Naive thymus-derived CD4-positive, alpha-beta T cell (primary cell): ENCODE data around the gene GATAD2B. TPM values are rescaled to one million over a fixed set of nuclear protein-coding genes. Genes with fewer than 3 reads are reported as not detected.
"Not testable (repeated sequence)": the region's sequence is repeated elsewhere in the genome, so short reads cannot be mapped to it uniquely, and the experiment has no call there.

Experiments
- ATAC-seq: fragments of 150-1000 bp; cut with Tn5 transposase; 2 replicates; pipeline ENCODE4 v1.10.0; 2021; ENCODE audit warnings: mild to moderate bottlenecking, moderate library complexity
- CTCF ChIA-PET: fragments of 350-600 bp; sonication (Branson Sonifier 250); formaldehyde crosslinking; loops from one replicate; lab custom pipeline; 2021; ENCODE audit warnings: antibody characterized with exemption; lab: Charles Lee
- POLR2A ChIA-PET: fragments of 350-600 bp; sonication (Branson Sonifier 250); formaldehyde crosslinking; loops from one replicate; lab custom pipeline; 2021; ENCODE audit warnings: antibody characterized with exemption, inconsistent platforms; lab: Charles Lee
- DNase-seq, 9 donors: peaks; one replicate each; pipeline versions ENCODE4 v3.0.0 to v3.0.0-alpha.2; 2020 to 2022; ENCODE audit warnings: mixed read lengths in 1 of 9
- H3K27ac ChIP-seq: one replicate; pipeline ENCODE4 v1.7.0; 2013; ENCODE audit warnings: mild to moderate bottlenecking, low read depth, low read length, moderate library complexity
- H3K27me3 ChIP-seq, 2 donors: one replicate each; pipeline ENCODE4 v1.7.0; 2013; ENCODE audit warnings: low read length in 2 of 2, mild to moderate bottlenecking in 2 of 2, moderate library complexity in 2 of 2; ENCODE audit not compliant: control insufficient read depth in 2 of 2, insufficient read depth in 2 of 2
- H3K36me3 ChIP-seq, 3 experiments: 1 replicate in 2 of 3; 2 replicates in 1 of 3; pipeline ENCODE4 v1.7.0; 2013; ENCODE audit warnings: low read length in 3 of 3, mild to moderate bottlenecking in 3 of 3, moderate library complexity in 1 of 3; ENCODE audit not compliant: insufficient read depth in 3 of 3, control insufficient read depth in 2 of 3
- H3K4me1 ChIP-seq, 2 donors: one replicate each; pipeline ENCODE4 v1.7.0; 2013; ENCODE audit warnings: low read length in 2 of 2, mild to moderate bottlenecking in 2 of 2, moderate library complexity in 1 of 2; ENCODE audit not compliant: control insufficient read depth in 2 of 2, insufficient read depth in 2 of 2
- H3K4me3 ChIP-seq: 2 replicates; pipeline ENCODE4 v1.7.0; 2013; ENCODE audit warnings: mild to moderate bottlenecking, low read length
- H3K9me3 ChIP-seq, 3 experiments: 1 replicate in 2 of 3; 2 replicates in 1 of 3; pipeline ENCODE4 v1.7.0; 2013; ENCODE audit warnings: low read length in 3 of 3; ENCODE audit not compliant: control insufficient read depth in 2 of 3
- H3K27ac Mint-ChIP-seq, 9 donors: one replicate each; pipeline ENCODE4 v1.8.0; 2020 to 2022; ENCODE audit warnings: mixed read lengths in 9 of 9, mild to moderate bottlenecking in 8 of 9, moderate library complexity in 5 of 9, inconsistent platforms in 2 of 9
- H3K27me3 Mint-ChIP-seq, 5 donors: one replicate each; pipeline ENCODE4 v1.8.0; 2021 to 2022; ENCODE audit warnings: mixed read lengths in 5 of 5, mild to moderate bottlenecking in 1 of 5
- H3K36me3 Mint-ChIP-seq, 5 donors: one replicate each; pipeline ENCODE4 v1.8.0; 2020 to 2022; ENCODE audit warnings: mixed read lengths in 5 of 5, mild to moderate bottlenecking in 3 of 5, inconsistent platforms in 1 of 5
- H3K4me1 Mint-ChIP-seq, 7 donors: one replicate each; pipeline ENCODE4 v1.8.0; 2020 to 2022; ENCODE audit warnings: mixed read lengths in 7 of 7, mild to moderate bottlenecking in 3 of 7, inconsistent platforms in 1 of 7
- H3K4me3 Mint-ChIP-seq, 10 donors: one replicate each; pipeline ENCODE4 v1.8.0; 2020 to 2022; ENCODE audit warnings: mild to moderate bottlenecking in 10 of 10, mixed read lengths in 10 of 10, moderate library complexity in 6 of 10, inconsistent platforms in 2 of 10
- H3K9me3 Mint-ChIP-seq, 11 donors: one replicate each; pipeline ENCODE4 v1.8.0; 2020 to 2022; ENCODE audit warnings: mixed read lengths in 11 of 11, mild to moderate bottlenecking in 4 of 11, inconsistent platforms in 1 of 11, moderate library complexity in 1 of 11
- intact Hi-C, 2 donors: fragments of 100-400 bp; cut with micrococcal nuclease; formaldehyde crosslinking; loops; one replicate each; pipeline ENCODE4 v1.15.1; 2023
- polyA plus RNA-seq, 2 donors: library from polyadenylated mRNA; unstranded; fragments of 300-500 nt; fragmentation: Illumina TruSeq; gene quantifications; one replicate each; pipeline ENCODE4 v1.2.3, GENCODE V29; 2021
- total RNA-seq, 6 experiments: library from RNA in 5 of 6; stranded (reverse) in 5 of 6; gene quantifications; 1 replicate in 5 of 6; 2 replicates in 1 of 6; pipeline ENCODE4 v1.2.3 and lab custom pipeline; 2021 to 2026

The GATAD2B gene
- total and polyA plus RNA-seq, 7 experiments from 2014 or later, result 4.8 to 102 (median 73.7) TPM

- H3K4me3 ChIP-seq, H3K27me3 Mint-ChIP-seq, H3K9me3 Mint-ChIP-seq, H3K9me3 ChIP-seq, H3K4me1 ChIP-seq, DNase-seq, CTCF ChIA-PET, intact Hi-C loops, ATAC-seq, H3K27me3 ChIP-seq: not testable (repeated sequence)
- Histone ChIP-seq H3K27ac (peak overlapping the region; percentile 35), H3K36me3 (peaks cover 0 to 20% (median 0%) of the 10 kb centered on the region in 3 experiments)
- Mint-ChIP-seq H3K27ac (peak overlapping the region in 4 of 9 donors; percentile 43 to 69 (median 68)), H3K36me3 (peaks cover 4 to 16% (median 8%) of the 10 kb centered on the region in 5 donors), H3K4me3 (peak overlapping the region in 2 of 10 donors; percentile 27 to 43), H3K4me1 (peaks cover 21 to 52% (median 27%) of the 10 kb centered on the region in 7 donors)
- POLR2A ChIA-PET, result interaction anchor here (0.6 to 0.7 kb wide), 2 partner anchors 878 to 1999 kb away, joined by 3 read pairs; no protein-coding TSS in a partner anchor
These were observed 16.9 kb downstream of the GATAD2B start for GRCh38 chr1:153905908-153906307.

GRCh38 chr1:153903841-153904455, 18.8 kb downstream of the GATAD2B start:
- H3K4me3 Mint-ChIP-seq, result peak overlapping the region in 1 of 10 donors; percentile 51
- intact Hi-C loops, result no loop called here
- Histone ChIP-seq H3K9me3 (no peaks in the 10 kb centered on the region), H3K4me3 (no peak overlapping the region), H3K27ac (no peak overlapping the region), H3K27me3 (no peaks in the 10 kb centered on the region), H3K36me3 (peaks cover 0 to 28% (median 1%) of the 10 kb centered on the region in 3 experiments), H3K4me1 (no peaks in the 10 kb centered on the region)
- no peak for DNase-seq
- no peak for ATAC-seq
- CTCF ChIA-PET, result interaction anchor here (1.1 kb wide), 1 partner anchor 70 kb away, joined by 3 read pairs; no protein-coding TSS in a partner anchor
- H3K4me1 Mint-ChIP-seq, result peaks cover 21 to 60% (median 27%) of the 10 kb centered on the region in 7 donors
- POLR2A ChIA-PET, result interaction anchor here (1.2 kb wide), 1 partner anchor 43 kb away, joined by 3 read pairs; the partner anchor contains the start of gene DENND4B
- H3K9me3 Mint-ChIP-seq, result no peaks in the 10 kb centered on the region
- peak overlapping the region in 1 of 9 donors; percentile 63 for H3K27ac Mint-ChIP-seq
- H3K27me3 Mint-ChIP-seq, result no peaks in the 10 kb centered on the region
- H3K36me3 Mint-ChIP-seq, result peaks cover 4 to 19% (median 10%) of the 10 kb centered on the region in 5 donors

DNA sequence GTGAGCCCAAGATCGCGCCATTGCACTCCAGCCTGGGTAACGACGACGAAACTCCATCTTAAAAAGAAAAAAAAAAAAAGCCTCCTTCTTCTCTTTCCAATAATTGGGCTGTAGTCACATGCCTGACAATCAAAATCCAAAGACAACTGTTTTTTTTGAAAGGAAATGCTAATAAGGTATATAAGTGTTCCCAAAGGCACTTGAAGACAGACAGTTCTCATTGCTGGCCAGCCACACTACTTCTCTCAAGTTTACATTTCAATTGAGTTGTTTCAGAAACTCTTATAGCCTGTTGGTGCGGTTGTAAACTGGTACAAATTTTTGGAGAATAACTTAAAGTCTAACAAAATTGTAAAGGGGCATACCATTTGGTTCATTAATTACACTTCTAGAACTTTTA, 23.3 kb downstream of the GATAD2B start:
- peaks cover 0 to 16% (median 7%) of the 10 kb centered on the region in 5 donors for H3K36me3 Mint-ChIP-seq
- Histone ChIP-seq H3K36me3 (peaks cover 0 to 26% (median 5%) of the 10 kb centered on the region in 3 experiments), H3K4me3 (no peak overlapping the region), H3K9me3 (no peaks in the 10 kb centered on the region), H3K27ac (no peak overlapping the region), H3K27me3 (no peaks in the 10 kb centered on the region), H3K4me1 (no peaks in the 10 kb centered on the region)
- intact Hi-C loops, result loop anchor here in 1 of 2 donors (2.0 kb wide), 1 partner anchor 13 kb away; no protein-coding TSS in a partner anchor
- no peaks in the 10 kb centered on the region for H3K27me3 Mint-ChIP-seq
- CTCF ChIA-PET, result interaction anchor here (0.5 kb wide), 1 partner anchor 71 kb away, joined by 7 read pairs; no protein-coding TSS in a partner anchor
- ATAC-seq, result no peak
- no peak for DNase-seq
- H3K4me1 Mint-ChIP-seq, result peaks cover 5 to 51% (median 24%) of the 10 kb centered on the region in 7 donors
- POLR2A ChIA-PET, result no interaction called here
- H3K4me3 Mint-ChIP-seq, result no peak overlapping the region
- H3K27ac Mint-ChIP-seq, result peak overlapping the region in 3 of 9 donors; percentile 11 to 68 (median 21)
- no peaks in the 10 kb centered on the region for H3K9me3 Mint-ChIP-seq

- Mint-ChIP-seq H3K4me1 (peaks cover 2 to 51% (median 34%) of the 10 kb centered on the region in 7 donors), H3K36me3 (peaks cover 2 to 20% (median 7%) of the 10 kb centered on the region in 5 donors), H3K27ac (peak overlapping the region in 6 of 9 donors; percentile 25 to 82 (median 68))
- H3K9me3 Mint-ChIP-seq, CTCF ChIA-PET, H3K4me3 Mint-ChIP-seq, H3K27me3 ChIP-seq, H3K27me3 Mint-ChIP-seq, H3K4me1 ChIP-seq, ATAC-seq, H3K4me3 ChIP-seq, H3K27ac ChIP-seq, DNase-seq, H3K9me3 ChIP-seq, intact Hi-C loops, POLR2A ChIA-PET: not testable (repeated sequence)
- peaks cover 0 to 26% (median 5%) of the 10 kb centered on the region in 3 experiments for H3K36me3 ChIP-seq
These were observed 26.9 kb downstream of the GATAD2B start for GRCh38 chr1:153895866-153896265.

DNA sequence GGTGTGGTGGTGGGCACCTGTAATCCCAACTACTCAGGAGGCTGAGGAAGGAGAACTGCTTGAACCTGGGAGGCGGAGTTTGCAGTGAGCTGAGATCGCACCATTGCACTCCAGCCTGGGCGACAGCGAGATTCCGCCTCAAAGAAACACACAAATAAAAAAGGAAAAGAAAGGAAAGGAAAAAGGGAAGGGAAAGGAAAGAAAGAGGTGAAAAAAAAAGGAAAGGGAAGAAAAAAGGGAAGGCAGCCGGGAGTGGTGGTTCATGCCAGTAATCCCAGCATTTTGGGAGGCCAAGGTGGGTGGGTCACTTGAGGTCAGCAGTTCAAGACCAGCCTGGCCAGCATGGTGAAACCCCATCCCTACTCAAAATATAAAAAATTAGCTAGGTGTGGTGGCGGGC, 31.7 kb downstream of the GATAD2B start:
- CTCF ChIA-PET, ATAC-seq, H3K27me3 ChIP-seq, H3K27me3 Mint-ChIP-seq, H3K4me1 ChIP-seq, POLR2A ChIA-PET, H3K27ac ChIP-seq, DNase-seq, H3K4me3 ChIP-seq, intact Hi-C loops, H3K9me3 ChIP-seq, H3K9me3 Mint-ChIP-seq: not testable (repeated sequence)
- peaks cover 34 to 63% (median 54%) of the 10 kb centered on the region in 7 donors for H3K4me1 Mint-ChIP-seq
- H3K36me3 ChIP-seq, result peaks cover 0 to 20% (median 0%) of the 10 kb centered on the region in 3 experiments
- peak overlapping the region in 2 of 9 donors; percentile 70 to 72 for H3K27ac Mint-ChIP-seq
- peak overlapping the region in 2 of 10 donors; percentile 25 to 28 for H3K4me3 Mint-ChIP-seq
- H3K36me3 Mint-ChIP-seq, result peaks cover 3 to 20% (median 12%) of the 10 kb centered on the region in 5 donors

GRCh38 chr1:153888533-153888932, 34.2 kb downstream of the GATAD2B start:
- DNase-seq (no peak), ATAC-seq (peak; percentile 27)
- peak overlapping the region; percentile 28 to 79 (median 61) for H3K27ac Mint-ChIP-seq
- peaks cover 28 to 64% (median 54%) of the 10 kb centered on the region in 7 donors for H3K4me1 Mint-ChIP-seq
- H3K36me3 Mint-ChIP-seq, result peaks cover 3 to 16% (median 13%) of the 10 kb centered on the region in 5 donors
- peak overlapping the region; percentile 16 to 65 (median 48) for H3K4me3 Mint-ChIP-seq
- ChIA-PET POLR2A (no interaction called here), CTCF (no interaction called here)
- H3K9me3 ChIP-seq, result no peaks in the 10 kb centered on the region
- H3K9me3 Mint-ChIP-seq, result no peaks in the 10 kb centered on the region
- peaks cover 0 to 17% (median 0%) of the 10 kb centered on the region in 3 experiments for H3K36me3 ChIP-seq
- H3K27me3 Mint-ChIP-seq, result no peaks in the 10 kb centered on the region
- H3K27me3 ChIP-seq, result no peaks in the 10 kb centered on the region
- intact Hi-C loops, result loop anchor here in 1 of 2 donors (5.0 kb wide), 1 partner anchor 34 kb away; the partner anchor contains the start of gene GATAD2B
- peak overlapping the region; percentile 38 for H3K27ac ChIP-seq
- no peak overlapping the region for H3K4me3 ChIP-seq
- H3K4me1 ChIP-seq, result peaks cover 0 to 4% of the 10 kb centered on the region in 2 donors
